ENCODE data around the gene NOS1. TPM values are rescaled to one million over a fixed set of nuclear protein-coding genes. Genes with fewer than 3 reads are reported as not detected.

The NOS1 gene
- total RNA-seq (2014; rRNA removed; shearing (Covaris generic)) (not detected in 2 replicates), total RNA-seq (2022) (not detected in 2 replicates), Bru-seq, nascent RNA (not detected), BruChase-seq, experiment 1, labeled RNA remaining after a 6-hour chase (not detected), BruChase-seq, experiment 2, labeled RNA remaining after a 2-hour chase (not detected)
- long read RNA-seq: 0 reads

- no TSS peak for BruUV-seq (replicated peaks)
Measured at GRCh38 chr12:117361347-117361751, at the start of gene NOS1. Gene NOS1, minus strand, starts transcription at chr12:117361626. Its CDS starts 30,557 bp downstream, at chr12:117331069.

GRCh38 chr12:117409286-117409685 is 47.9 kb upstream of the NOS1 start:
- CTCF ChIA-PET (ENCODE audit: unreplicated experiment): no interaction called here
- H3K9me2 ChIP-seq (ENCODE audit: insufficient read depth, low read length): no peaks in the 10 kb centered on the region
- no peak overlapping the region for H2AFZ ChIP-seq (ENCODE audit: low read length)
- no peak overlapping the region for H3K27ac ChIP-seq (ENCODE audit: low read depth, low read length, poor library complexity, severe bottlenecking)
- H3K36me3 ChIP-seq (ENCODE audit: insufficient read depth, low read length): no peaks in the 10 kb centered on the region
- no peak for DNase-seq (ENCODE audit: low spot score)
- H3K79me2 ChIP-seq (ENCODE audit: insufficient read depth, low read depth, low read length): no peaks in the 10 kb centered on the region
- intact Hi-C loops (cut with micrococcal nuclease; ENCODE audit: unreplicated experiment): no loop called here
- H4K20me1 ChIP-seq (ENCODE audit: insufficient read depth, low read length): no peaks in the 10 kb centered on the region
- no peaks in the 10 kb centered on the region for H3K9me3 ChIP-seq (ENCODE audit: low read length)
- no peak overlapping the region for H3K4me3 ChIP-seq (ENCODE audit: low read depth, low read length, poor library complexity, severe bottlenecking)
- TF ChIP-seq CTCF (conservative IDR thresholded peaks at IDR 0.05; ENCODE audit: low read length) (no peak), EZH2phosphoT487 (IDR thresholded peaks at IDR 0.05; ENCODE audit: borderline replicate concordance, low read depth, low read length) (no peak)
- no TSS peak for BruUV-seq (replicated peaks)
- H3K4me1 ChIP-seq (ENCODE audit: insufficient read depth, low read length, poor library complexity, severe bottlenecking): no peaks in the 10 kb centered on the region
- H3K4me2 ChIP-seq (ENCODE audit: low read length): no peak overlapping the region
- POLR2A ChIA-PET: no interaction called here

More at GRCh38 chr12:117361347-117361751, at the start of gene NOS1:
- DNase-seq (ENCODE audit: low spot score): no peak
- intact Hi-C loops (cut with micrococcal nuclease; ENCODE audit: unreplicated experiment): no loop called here
- Histone ChIP-seq H3K79me2 (ENCODE audit: insufficient read depth, low read depth, low read length) (no peaks in the 10 kb centered on the region), H4K20me1 (ENCODE audit: insufficient read depth, low read length) (no peaks in the 10 kb centered on the region), H3K9me3 (ENCODE audit: low read length) (no peaks in the 10 kb centered on the region), H2AFZ (ENCODE audit: low read length) (no peak within 1 kb of the TSS), H3K36me3 (ENCODE audit: insufficient read depth, low read length) (no peaks in the 10 kb centered on the region), H3K27ac (ENCODE audit: low read depth, low read length, poor library complexity, severe bottlenecking) (no peak within 1 kb of the TSS), H3K4me3 (ENCODE audit: low read depth, low read length, poor library complexity, severe bottlenecking) (no peak within 1 kb of the TSS), H3K4me1 (ENCODE audit: insufficient read depth, low read length, poor library complexity, severe bottlenecking) (no peaks in the 10 kb centered on the region), H3K9me2 (ENCODE audit: insufficient read depth, low read length) (no peaks in the 10 kb centered on the region), H3K4me2 (ENCODE audit: low read length) (no peak within 1 kb of the TSS)
- TF ChIP-seq CTCF (conservative IDR thresholded peaks at IDR 0.05; ENCODE audit: low read length): no peak
- no peak for TF ChIP-seq EZH2phosphoT487 (IDR thresholded peaks at IDR 0.05; ENCODE audit: borderline replicate concordance, low read depth, low read length)
- POLR2A ChIA-PET: no interaction called here
- CTCF ChIA-PET (ENCODE audit: unreplicated experiment): no interaction called here

GRCh38 chr12:117408161-117408791 is 46.9 kb upstream of the NOS1 start:
- intact Hi-C loops (cut with micrococcal nuclease; ENCODE audit: unreplicated experiment): no loop called here
- H3K4me3 ChIP-seq (ENCODE audit: low read depth, low read length, poor library complexity, severe bottlenecking): no peak overlapping the region
- H3K4me1 ChIP-seq (ENCODE audit: insufficient read depth, low read length, poor library complexity, severe bottlenecking): no peaks in the 10 kb centered on the region
- no TSS peak for BruUV-seq (replicated peaks)
- H3K9me2 ChIP-seq (ENCODE audit: insufficient read depth, low read length): no peaks in the 10 kb centered on the region
- H3K36me3 ChIP-seq (ENCODE audit: insufficient read depth, low read length): no peaks in the 10 kb centered on the region
- TF ChIP-seq CTCF (conservative IDR thresholded peaks at IDR 0.05; ENCODE audit: low read length): no peak
- no peak for TF ChIP-seq EZH2phosphoT487 (IDR thresholded peaks at IDR 0.05; ENCODE audit: borderline replicate concordance, low read depth, low read length)
- ChIA-PET CTCF (ENCODE audit: unreplicated experiment) (no interaction called here), POLR2A (no interaction called here)
- H3K27ac ChIP-seq (ENCODE audit: low read depth, low read length, poor library complexity, severe bottlenecking): no peak overlapping the region
- H3K4me2 ChIP-seq (ENCODE audit: low read length): no peak overlapping the region
- H3K9me3 ChIP-seq (ENCODE audit: low read length): no peaks in the 10 kb centered on the region
- no peaks in the 10 kb centered on the region for H3K79me2 ChIP-seq (ENCODE audit: insufficient read depth, low read depth, low read length)
- no peak overlapping the region for H2AFZ ChIP-seq (ENCODE audit: low read length)
- no peak for DNase-seq (ENCODE audit: low spot score)
- no peaks in the 10 kb centered on the region for H4K20me1 ChIP-seq (ENCODE audit: insufficient read depth, low read length)
